ENCODE measurements around the gene ST13.

GRCh38 chr22:40791241-40791640 lies 65.2 kb downstream of the ST13 start:
- TF ChIP-seq CTCF (IDR thresholded peaks at IDR 0.05) (no peak), POLR2A (IDR thresholded peaks at IDR 0.05) (no peak)

Measured in thyroid gland (tissue), 4 donors.